Measurements from ENCODE around the gene SH3TC2.

The SH3TC2 gene

GRCh38 chr5:149056616-149057165, 6.2 kb downstream of the SH3TC2 start:
- DNase-seq, result no peak

- DNase-seq, result no peak
These were observed 8.4 kb downstream of the SH3TC2 start for GRCh38 chr5:149054416-149054815.

DNA sequence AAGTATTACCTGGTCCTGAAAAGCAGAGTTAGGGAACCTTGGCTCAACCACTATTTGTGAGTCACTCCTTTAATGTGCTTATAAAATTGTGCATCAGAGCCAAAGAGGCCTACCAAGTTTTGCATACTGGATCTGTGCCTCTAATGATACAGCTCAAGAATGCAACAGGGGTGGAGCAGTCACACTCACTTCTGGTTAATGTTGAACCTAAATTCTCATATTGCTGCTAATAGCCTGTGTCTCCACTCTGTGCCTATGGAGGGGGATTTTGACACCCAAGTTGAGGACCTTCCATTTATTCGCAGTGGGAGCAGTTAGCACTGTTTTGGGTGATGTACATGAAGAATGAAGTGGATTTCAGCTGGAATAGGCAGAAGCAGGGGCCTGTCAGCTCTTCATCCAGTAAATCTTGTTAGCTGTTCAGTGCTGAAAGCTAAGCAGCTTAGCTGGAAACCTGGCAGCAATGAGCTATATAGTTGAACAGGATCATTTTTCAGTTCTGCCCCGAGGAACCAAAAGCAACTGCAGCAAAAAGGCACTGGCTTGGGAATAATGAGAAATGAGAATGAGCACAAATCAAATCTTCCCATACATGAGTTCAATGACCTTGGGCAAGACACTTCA, 9.7 kb downstream of the SH3TC2 start:
- DNase-seq, result no peak

DNA sequence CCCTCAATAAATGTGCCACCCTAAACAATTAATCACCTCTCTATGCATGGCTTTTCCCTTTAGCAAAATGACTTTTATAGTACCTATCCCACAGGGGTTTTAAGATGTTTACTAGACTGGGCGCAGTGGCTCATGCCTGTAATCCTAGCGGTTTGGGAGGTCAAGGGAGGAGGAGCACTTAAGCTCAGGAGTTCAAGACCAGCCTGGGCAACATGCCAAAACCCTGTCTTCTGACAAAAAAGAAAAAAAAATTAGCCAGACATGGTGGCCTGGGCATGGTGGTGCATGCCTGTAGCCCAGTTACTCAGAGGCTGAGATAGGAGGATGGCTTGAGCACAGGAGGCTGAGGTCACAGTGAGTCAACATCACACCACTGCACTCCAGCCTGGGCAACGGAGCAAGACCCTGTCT, 13.5 kb downstream of the SH3TC2 start:
- DNase-seq, result no peak

GRCh38 chr5:149048811-149049210, 14.1 kb downstream of the SH3TC2 start:
- no peak for DNase-seq

- no peak for DNase-seq
These were observed 15.4 kb downstream of the SH3TC2 start for GRCh38 chr5:149047462-149047861.

GRCh38 chr5:149046196-149046829, 16.5 kb downstream of the SH3TC2 start:
- DNase-seq, result no peak

DNA sequence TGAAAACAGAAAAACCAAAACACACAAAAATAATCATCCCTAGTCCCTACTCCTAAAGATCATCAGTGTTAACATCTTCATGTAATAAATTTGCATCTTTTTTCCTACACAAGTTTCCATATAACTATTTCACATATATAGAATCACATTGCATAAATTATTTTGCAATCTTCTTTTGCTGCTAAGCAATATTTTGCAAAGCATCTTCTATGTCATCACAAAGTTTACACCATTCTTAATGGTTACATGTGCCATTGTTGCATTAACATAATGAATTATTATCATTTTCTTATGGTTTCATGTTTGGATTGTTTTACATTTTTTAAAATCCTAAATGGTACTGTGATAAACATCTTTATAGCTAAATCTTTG, 17.8 kb downstream of the SH3TC2 start:
- no peak for DNase-seq

GRCh38 chr5:149044453-149045088, 18.3 kb downstream of the SH3TC2 start:
- DNase-seq, result no peak

- no peak for DNase-seq
These were observed 19.2 kb downstream of the SH3TC2 start for GRCh38 chr5:149043641-149044040.

GRCh38 chr5:149042865-149043264, 20.0 kb downstream of the SH3TC2 start:
- no peak for DNase-seq

- DNase-seq, result no peak
These were observed 21.6 kb downstream of the SH3TC2 start for GRCh38 chr5:149041242-149041641.

DNA sequence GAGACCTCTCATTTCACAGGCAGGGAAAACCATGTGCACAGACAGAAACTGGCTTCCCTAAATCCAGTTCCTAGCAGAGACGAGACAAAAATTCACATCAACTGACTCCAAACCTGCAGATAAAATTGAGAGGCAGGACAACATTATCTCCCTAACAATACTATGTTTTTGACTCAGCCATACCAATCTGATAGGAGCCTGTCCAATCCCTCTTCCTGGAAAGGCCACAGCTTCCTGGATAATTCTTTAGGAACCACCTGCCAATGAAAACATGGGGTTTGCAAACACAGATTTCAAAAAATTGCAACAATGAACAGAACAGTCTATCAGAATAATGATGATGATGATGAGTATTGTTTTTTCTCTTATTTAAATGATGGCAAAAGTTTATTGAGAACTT, 22.4 kb downstream of the SH3TC2 start:
- no peak for DNase-seq

DNA sequence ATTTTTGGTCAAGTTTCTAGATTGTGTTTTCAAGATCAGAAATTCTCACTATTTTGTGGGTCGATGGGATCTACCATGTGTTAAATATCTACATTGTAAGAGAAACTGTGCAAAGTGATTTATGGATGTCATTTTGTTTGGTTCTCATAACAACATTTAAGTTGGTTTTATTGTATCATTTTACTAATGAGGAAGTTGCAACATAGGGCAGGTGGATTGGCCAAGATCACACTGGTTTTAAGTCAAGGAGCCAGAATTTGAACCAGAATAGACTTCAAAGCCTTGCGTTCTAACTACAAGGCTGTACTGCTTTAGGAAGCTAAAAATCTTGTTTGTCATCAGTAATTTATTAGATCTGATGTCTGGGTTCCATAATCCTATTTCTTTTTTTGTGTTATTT, 23.4 kb downstream of the SH3TC2 start:
- no peak for DNase-seq

DNA sequence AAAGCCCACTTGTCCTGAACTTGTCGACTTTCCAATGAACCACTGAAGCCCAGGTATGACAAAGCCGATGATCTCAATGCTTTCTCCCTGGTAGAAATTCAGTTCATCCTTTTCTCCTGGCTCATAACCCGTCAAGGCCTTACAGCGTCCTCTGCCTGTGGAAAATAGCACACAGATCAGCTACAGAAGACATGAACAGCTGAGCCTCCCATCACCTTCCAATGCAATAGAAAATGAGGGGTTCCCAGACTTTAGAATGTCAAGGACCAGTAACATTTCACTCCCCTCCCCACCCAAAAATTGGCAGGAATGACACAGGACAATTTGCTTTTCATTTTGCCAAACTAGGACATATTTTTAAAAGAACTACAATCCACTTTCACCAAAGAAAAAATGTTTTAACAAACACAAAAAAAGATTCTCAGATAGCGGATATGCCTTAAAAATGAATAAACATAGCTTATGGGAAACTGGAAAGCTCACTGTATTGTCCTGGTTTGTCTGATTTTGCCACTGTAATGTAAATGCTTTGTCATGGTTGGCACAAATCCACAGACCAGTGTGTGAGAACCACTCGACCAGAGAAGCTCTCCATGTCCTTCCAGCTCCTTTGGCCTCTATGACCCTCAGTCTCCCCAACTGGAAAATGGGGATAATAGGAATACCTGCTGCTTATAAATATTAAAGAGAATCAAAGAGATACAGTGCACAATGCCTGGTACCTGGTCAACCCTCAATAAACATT, 24.4 kb downstream of the SH3TC2 start:
- no peak for DNase-seq

DNA sequence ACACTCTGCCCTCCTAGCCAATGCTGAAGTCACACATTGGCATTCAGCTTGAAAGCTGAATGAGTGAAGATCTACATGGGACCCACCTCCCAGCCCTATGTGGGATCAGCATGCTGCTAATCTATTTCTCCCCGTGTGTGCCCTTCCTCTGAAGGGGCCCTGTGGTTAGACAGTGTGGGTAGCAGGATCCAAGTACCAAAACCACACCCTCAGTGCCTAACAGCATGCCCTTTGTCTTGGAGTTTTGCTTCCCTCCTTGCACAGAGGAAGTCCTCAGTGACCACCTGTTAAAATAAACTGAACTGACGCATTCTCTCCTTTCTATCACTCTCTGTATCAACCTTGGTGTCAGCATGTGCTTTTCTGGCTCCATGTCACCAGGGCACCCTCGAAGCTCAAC, 25.0 kb downstream of the SH3TC2 start:
- DNase-seq, result no peak

- DNase-seq, result no peak
These were observed 25.9 kb downstream of the SH3TC2 start for GRCh38 chr5:149036970-149037369.

DNA sequence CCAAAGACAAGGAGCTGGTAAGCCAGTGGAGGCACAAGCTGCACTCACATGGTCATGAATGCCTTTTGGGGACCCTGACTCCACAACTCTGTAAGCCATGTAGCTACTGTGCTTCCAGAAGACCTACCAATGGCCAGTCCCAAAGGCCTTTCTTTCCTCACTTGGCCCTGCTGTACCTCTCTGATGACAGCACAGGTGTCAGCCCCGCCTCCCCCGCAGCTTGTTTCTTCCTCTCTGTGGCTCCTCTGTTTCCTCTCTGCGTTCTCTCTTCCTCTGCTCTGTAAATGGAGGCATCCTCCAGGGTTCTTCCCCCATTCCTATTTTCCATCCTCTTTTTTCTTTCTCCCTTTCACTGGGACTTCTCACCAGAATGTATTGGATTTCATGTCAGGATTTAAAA, 26.7 kb downstream of the SH3TC2 start:
- no peak for DNase-seq

GRCh38 chr5:149035372-149035790, 27.5 kb downstream of the SH3TC2 start:
- DNase-seq, result peak; percentile 51

DNA sequence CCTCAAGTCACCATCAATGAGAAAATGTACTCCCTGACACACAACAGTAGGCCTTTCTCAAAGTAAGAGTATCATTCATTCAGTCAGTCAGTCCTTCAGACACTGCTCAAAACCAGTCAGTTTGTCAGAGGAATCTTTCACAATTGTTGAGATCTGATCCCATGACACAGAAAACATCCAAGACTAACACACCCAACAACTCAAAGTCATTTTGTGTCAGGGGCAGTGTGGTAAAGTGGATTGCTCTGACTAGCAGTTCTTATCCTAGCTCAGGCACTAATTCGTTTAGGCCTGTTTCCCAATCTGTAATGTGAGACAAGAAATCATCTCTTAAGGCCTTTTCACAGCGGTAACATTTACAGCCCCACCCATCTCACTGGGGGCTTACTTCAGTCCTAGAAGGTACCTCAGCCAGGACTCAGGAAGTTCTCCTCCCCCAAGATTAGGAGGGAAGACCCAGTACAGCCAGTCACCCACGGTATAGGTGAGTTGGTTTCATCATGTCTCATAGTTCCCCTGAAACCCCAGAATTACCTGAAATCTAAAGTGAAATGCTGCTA, 31.9 kb downstream of the SH3TC2 start:
- DNase-seq, result no peak

DNA sequence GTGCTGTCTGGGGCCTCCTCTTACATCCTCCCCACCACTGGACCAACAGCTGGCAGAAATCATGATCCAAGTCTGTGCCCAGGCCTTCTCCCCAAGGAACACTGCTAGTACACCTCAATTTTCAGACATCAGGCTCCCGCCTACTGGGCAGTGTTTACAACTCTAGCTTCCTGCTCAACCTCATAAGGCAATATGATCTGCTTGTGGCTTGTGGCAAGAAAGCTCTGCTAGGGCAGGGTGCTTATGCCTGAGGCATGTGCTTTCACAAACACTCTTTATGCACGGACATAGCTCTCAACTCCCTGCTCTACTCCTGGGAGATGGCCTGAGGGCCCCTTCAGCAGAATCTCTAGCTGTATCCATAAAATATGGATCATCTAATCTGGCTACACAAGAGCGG, 32.5 kb downstream of the SH3TC2 start:
- no peak for DNase-seq

DNA sequence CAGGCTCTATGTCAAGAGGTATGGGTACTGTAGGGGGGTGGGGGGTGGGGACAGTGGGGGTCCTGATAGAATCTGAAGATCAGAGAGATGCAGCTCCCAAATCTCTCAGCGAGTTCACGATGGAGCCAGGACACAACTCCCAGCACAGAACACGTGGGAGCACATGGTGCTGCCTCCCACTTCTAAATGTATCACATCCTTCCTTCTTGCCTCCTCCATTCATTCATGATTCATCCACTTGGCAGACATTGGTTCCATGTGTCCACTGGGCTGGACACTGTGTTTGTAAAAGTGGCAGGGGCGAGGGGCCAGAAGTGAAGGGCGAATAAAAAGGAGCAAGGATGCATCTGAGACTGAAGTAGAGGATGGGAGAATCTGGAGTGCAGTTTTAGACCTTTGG, 33.9 kb downstream of the SH3TC2 start:
- DNase-seq, result no peak

DNA sequence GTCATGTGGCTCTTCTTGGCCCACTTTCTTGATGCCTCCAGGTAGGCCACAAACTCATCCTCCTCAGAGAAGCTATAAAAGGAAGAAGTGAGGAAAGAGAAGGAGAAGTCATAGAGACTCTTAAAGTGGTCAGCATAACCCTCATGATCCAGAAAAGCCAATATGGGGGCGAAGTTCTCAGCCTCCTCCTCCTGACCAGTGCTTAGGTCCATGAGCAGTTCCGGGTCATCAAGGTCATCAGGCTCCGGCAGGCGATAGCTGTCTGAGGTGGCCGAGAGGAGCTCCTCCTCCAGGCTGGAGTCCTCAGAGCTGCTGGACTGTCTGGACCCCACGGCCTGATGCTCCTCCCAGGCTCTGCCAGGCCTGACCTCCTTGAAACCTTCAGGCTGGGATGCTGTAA, 34.7 kb downstream of the SH3TC2 start:
- DNase-seq, result no peak
